AG09319 (cell line): ENCODE measurements around the gene DRP2.

Experiments
- DNase-seq: peaks from one replicate; pipeline ENCODE4 v3.0.0-alpha.2; 2010; ENCODE audit warnings: low read depth; ENCODE audit errors: extremely low read depth
- TF ChIP-seq, protein P1 (sequence below): IDR thresholded peaks from 2 replicates; pipeline ENCODE4 v1.5.1; 2011; ENCODE audit warnings: low read depth, mild to moderate bottlenecking, inconsistent platforms, low read length, moderate library complexity

DRP2 gene

DNA sequence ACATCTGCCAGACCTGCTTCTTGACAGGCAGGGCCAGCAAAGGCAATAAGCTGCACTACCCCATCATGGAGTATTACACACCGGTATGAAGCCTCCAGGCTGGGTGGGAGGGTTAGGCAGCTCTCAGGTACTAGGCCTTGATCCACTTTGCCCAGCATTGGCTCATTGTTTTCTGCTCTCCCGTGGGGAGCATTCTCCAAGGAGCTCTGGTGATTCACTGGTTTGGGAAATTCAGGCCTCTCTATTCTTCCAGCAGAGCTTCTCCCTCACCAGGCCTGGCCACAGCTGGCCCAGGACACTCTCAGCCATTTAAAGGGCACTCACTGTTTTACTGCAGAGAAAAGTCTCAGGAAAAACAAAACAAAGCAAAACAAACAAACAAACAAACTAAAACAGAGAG is 33.0 kb downstream of the DRP2 start:
- no peak for DNase-seq
- TF ChIP-seq, protein P1, sequence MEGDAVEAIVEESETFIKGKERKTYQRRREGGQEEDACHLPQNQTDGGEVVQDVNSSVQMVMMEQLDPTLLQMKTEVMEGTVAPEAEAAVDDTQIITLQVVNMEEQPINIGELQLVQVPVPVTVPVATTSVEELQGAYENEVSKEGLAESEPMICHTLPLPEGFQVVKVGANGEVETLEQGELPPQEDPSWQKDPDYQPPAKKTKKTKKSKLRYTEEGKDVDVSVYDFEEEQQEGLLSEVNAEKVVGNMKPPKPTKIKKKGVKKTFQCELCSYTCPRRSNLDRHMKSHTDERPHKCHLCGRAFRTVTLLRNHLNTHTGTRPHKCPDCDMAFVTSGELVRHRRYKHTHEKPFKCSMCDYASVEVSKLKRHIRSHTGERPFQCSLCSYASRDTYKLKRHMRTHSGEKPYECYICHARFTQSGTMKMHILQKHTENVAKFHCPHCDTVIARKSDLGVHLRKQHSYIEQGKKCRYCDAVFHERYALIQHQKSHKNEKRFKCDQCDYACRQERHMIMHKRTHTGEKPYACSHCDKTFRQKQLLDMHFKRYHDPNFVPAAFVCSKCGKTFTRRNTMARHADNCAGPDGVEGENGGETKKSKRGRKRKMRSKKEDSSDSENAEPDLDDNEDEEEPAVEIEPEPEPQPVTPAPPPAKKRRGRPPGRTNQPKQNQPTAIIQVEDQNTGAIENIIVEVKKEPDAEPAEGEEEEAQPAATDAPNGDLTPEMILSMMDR = no peak

DNA sequence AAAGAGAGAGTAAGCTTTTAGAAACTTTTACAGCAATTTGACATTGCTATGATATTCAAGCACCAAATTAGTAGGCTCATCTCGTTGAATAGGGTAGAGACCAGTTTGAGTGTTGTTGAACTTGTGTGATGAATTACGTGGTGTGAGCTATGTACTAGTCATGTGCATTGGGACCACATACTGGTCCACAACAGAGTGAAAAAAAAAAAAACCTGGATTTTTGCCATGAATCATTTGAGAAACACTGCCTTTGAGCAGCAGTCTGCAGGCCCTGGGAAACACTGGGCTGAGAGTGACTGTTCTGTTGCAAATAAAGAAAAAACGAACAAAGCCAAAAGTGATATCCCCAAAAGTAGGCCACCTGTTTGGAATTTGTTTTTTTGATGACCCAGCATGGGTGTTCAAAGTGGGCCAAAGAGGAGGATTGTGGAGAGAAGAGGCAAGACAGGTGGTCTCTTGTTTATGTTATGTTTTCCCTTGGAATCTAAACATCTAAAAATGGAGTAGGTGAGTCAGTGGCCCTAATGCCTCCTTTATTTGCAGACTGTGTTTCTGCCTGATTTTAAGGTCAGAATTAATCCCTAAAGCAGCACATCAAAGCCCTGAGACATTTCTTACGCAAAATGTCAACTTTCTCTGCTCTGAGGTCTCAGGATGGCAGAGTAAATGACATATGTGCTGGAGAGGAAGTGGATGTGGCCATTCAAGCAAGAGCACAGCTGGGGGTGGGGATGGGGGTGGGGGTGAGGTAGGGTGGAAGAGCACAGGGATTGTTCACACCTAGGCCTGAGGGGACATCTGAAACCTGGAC is 38.1 kb downstream of the DRP2 start:
- TF ChIP-seq, protein P1 = no peak
- no peak for DNase-seq

DNA sequence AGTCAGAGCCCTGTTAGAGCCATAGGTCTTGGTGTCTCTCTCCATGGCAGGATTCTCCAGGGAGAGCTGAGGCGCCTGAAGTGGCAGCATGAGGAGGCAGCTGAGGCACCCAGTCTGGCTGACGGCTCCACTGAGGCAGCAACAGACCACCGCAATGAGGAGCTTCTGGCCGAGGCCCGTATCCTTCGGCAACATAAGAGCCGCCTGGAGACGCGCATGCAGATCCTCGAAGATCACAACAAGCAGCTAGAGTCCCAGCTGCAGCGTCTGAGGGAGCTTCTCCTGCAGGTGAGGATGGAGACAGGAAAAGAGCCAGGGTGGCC is 38.6 kb downstream of the DRP2 start:
- no peak for DNase-seq
- TF ChIP-seq, protein P1 = no peak

DNA sequence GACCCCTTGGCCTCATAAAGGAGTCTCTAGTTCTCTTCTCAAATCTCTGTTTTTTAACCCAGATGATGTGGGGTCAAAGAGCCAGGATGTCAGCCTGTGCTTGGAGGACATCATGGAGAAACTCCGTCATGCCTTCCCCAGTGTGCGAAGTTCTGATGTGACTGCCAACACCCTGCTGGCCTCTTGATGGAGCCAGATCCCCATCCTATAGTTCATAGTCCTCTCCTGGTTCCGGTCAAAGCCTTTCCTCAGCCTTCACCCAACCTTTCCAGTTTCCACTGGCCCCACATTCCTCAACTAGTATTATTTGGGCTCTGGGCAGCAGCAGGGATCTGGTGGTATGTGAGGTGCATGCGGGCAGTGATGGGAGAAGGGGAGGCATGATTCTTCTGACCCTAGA is 40.8 kb downstream of the DRP2 start:
- TF ChIP-seq, protein P1 = no peak; the same call in 1 of the 2 replicates
- no peak for DNase-seq

DNA sequence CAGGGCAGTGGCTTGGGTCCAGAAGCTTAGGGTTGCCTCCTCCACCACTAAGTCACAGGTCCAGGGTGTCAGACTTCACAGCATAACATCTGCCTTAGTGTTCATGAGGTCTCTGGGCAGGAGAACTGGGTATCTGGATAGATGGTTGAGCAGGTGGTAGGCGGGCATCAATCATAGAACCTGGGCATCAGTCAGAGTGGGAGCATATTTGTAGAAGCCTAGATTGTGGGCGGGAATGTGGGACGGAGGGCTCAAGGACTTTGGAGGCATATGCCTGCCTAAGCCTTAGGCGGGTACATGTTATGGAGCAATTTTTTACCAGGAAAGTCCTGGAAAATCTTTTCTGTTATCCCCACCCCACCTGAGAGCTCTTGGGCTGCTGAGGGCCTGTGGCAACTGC is 43.0 kb downstream of the DRP2 start:
- TF ChIP-seq, protein P1 = no peak

DNA sequence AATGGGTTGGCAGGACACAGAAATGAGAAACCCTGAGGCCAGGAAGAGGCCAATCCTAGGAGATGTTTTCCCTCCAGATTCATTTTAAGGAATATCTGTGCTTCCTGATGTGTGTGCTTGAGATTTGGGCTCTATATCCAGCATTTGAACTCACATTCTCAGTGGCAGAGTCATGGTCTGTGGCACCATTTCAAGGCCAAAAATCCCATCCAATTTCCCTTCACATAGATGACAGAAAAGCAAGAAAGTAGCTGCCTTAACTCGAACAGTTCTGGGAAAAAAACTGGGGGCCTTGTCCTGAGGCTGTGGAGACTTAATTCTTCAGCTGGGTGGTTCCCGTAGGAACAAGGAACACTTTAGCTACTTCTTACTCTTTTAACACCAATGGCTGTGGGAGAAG is 44.2 kb downstream of the DRP2 start:
- TF ChIP-seq, protein P1 = no peak
- no peak for DNase-seq

More for the DNA sequence above, 43.0 kb downstream of the DRP2 start:
- DNase-seq = no peak

DNA sequence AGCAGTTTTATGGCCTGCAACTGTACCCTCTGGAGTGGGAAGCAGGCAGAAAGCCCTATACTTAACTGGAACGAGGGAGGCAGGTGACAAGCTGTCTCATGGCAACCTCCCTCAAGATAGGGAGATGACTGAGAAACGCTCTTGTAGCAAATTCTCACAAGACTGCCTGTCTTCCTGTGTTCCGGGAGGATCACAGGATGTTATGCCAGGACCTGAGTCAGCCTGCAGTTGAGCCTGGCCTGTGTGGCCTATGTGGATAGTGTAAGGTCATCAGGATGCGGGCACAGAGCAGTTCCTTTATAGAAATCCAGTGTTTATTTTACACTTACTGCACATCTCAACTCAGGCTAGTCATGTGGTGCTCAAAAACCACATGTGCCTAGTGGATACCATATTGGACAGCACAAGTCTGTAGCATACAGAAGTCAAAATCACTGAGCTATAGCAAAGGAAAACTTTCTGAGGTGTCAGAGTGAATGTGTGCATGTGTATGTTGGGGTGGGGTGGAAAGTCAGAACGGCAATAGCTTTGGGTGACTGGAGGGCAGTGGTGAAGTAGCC is 46.4 kb downstream of the DRP2 start:
- TF ChIP-seq, protein P1 = no peak
- no peak for DNase-seq
